AG04449 (cell line): ENCODE results near the gene CCDC57.
A peak's percentile ranks its signal among the peaks of the same experiment; 100 is the strongest.

ENCODE experiments used
- CTCF ChIA-PET: fragments of 350-600 bp; formaldehyde crosslinking; extraction: SDS; loops from one replicate; lab custom pipeline; 2021; ENCODE audit warnings: antibody characterized with exemption; lab: Yijun Ruan, JAX
- POLR2A ChIA-PET: fragments of 400-600, 350-600 bp; formaldehyde crosslinking; extraction: SDS; loops from one replicate; lab custom pipeline; 2020; ENCODE audit warnings: antibody characterized with exemption, inconsistent platforms; lab: Yijun Ruan, JAX
- DNase-seq: peaks from one replicate; pipeline ENCODE4 v3.0.0-alpha.2; 2010; ENCODE audit warnings: low read depth, low spot score
- H3K4me3 ChIP-seq: 2 replicates; pipeline ENCODE4 v1.5.1; 2011; ENCODE audit warnings: low read depth, mild to moderate bottlenecking, control low read depth, low read length
- TF ChIP-seq, protein P1 (sequence below): IDR thresholded peaks from one replicate; pipeline ENCODE4 v1.5.1; 2011; ENCODE audit warnings: mild to moderate bottlenecking, moderate library complexity, low read length, control low read depth, inconsistent platforms; ENCODE audit not compliant: insufficient read depth; ENCODE audit errors: missing control alignments

Gene CCDC57

DNA sequence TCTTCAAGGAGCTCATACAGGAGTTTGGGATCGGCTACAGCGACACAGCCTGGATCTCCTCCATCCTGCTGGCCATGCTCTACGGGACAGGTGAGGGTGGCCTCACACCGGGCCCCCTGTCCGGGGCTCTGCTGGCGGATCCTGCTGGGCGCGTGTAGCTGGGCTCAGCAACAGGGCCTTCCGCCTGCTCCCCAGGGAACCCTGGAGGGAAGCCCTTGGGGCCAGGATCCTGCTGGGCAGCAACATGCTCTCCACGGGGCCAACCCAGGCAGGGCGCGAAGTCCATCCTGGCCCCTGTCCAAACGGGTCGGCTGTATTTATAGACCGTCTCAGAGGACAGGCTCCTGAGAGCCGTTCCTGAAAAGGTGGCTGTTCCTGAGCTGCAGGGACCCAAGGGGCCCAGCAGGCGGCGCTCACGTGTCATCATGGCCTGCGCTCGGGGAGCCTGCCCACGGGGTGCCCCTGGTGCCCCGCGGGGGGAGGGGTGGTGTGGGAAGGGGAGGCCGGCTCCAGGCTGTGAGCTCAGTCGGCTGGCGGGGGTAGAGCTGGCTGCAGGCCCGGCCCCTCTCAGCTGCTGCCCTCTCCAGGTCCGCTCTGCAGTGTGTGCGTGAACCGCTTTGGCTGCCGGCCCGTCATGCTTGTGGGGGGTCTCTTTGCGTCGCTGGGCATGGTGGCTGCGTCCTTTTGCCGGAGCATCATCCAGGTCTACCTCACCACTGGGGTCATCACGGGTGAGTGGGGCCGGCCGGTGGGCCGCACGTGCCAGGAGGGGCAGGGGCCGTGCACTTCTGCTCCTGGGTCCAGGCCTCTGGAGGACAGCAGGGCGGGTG, 23.7 kb upstream of the CCDC57 start:
- DNase-seq = no peak
- H3K4me3 ChIP-seq = no peak overlapping the region
- POLR2A ChIA-PET = no interaction called here
- TF ChIP-seq, protein P1, sequence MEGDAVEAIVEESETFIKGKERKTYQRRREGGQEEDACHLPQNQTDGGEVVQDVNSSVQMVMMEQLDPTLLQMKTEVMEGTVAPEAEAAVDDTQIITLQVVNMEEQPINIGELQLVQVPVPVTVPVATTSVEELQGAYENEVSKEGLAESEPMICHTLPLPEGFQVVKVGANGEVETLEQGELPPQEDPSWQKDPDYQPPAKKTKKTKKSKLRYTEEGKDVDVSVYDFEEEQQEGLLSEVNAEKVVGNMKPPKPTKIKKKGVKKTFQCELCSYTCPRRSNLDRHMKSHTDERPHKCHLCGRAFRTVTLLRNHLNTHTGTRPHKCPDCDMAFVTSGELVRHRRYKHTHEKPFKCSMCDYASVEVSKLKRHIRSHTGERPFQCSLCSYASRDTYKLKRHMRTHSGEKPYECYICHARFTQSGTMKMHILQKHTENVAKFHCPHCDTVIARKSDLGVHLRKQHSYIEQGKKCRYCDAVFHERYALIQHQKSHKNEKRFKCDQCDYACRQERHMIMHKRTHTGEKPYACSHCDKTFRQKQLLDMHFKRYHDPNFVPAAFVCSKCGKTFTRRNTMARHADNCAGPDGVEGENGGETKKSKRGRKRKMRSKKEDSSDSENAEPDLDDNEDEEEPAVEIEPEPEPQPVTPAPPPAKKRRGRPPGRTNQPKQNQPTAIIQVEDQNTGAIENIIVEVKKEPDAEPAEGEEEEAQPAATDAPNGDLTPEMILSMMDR = peak; percentile 76
- CTCF ChIA-PET = interaction anchor here (0.6 to 10.9 kb wide), 15 partner anchors 9 to 206 kb away, joined by 3 to 95 read pairs (median 3); no protein-coding TSS in a partner anchor

DNA sequence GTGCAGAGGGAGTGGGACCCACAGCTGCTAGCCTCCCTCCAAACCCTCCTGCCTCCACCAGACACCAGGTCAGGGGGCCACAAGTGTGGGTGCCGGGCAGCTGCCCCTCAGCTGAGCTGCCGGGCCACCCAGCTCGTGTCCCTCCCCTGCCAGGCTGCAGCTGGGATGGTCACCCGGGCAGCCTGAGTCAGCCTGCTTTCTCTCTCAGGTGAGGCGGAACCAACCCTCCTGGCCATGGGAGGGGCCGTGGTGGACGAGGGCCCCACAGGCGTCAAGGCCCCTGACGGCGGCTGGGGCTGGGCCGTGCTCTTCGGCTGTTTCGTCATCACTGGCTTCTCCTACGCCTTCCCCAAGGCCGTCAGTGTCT, 23.1 kb upstream of the CCDC57 start:
- DNase-seq = no peak
- TF ChIP-seq, protein P1 = no peak
- H3K4me3 ChIP-seq = no peak overlapping the region
- ChIA-PET POLR2A (no interaction called here), CTCF (interaction anchor here (0.6 to 10.9 kb wide), 9 partner anchors 9 to 86 kb away, joined by 3 to 95 read pairs (median 3); no protein-coding TSS in a partner anchor)

DNA sequence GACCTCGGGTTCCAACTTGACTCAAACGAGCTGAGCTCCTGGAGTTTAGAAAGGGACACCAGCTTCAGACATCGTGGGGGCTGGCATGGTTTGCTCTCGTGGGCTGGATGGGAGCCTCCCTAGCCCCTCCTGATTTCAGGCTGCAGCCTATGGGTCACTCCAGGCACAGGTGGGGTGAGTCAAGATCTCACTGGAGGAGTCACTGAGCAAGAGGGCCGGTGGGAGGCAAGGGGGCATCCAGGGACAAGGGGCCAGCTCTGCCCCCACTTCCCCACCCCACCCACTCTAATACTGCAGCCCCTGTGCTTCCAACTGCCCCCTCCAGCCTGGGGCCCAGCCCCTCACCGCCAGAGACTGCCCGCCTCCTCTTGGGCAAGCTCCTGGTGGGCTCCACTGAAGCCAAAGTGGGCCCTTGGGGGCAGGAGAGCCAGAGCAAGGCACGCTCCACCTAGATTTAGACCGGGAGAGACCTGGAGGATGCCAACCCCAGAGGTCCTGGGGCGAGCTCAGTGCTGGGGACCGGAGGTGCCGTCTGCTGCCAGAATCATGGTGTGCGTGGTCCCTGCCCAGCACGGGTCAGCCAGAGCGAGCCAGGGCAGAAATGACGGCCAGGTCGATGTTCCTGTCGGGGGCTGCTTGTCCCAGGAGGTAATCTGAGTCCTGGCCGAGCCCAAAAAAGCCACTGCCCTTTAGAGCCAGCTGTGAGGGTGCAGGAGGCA, 22.6 kb upstream of the CCDC57 start:
- CTCF ChIA-PET = interaction anchor here (0.6 to 10.9 kb wide), 7 partner anchors 9 to 40 kb away, joined by 3 to 95 read pairs (median 3); no protein-coding TSS in a partner anchor

DNA sequence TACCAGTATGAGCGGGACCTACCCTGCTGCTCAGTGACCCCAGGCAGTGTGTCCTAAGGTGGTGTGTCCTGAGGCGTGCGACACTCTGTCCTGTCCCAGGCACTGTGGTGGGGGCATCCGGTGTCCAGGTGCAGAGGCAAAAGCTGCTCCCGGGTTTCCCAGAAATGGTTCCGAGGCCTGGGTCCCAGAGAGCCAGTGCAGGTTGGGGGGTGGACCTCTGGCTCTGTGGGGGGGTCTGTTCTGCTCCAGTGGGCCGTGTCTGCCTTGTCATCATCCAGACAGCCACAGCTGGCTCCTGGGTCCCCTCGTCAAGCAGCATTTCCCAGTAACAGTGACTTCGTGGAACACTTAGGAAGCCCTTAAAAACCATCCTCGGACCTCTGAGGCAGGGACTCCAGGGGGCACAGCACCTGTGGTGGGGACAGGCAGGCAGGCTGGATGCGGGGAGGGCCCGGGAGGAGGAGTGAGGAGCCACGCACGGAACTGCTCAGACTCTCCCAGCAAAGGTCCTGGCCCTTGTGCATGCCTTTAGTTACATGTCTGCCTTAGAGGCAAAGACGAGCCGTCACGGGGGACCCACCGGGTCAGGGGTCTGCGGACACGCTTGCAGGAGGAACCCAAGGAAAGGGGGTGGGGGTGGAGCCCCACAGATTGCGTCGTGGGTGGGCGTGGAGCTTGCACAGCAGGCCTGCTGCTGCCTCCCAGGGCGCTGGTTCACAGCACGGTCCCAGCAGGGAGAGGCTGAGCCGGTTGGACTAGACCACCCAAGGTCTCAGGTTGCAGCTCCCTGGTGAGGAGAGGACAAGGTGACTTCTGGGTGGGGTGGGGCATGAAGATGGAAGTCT, 21.8 kb upstream of the CCDC57 start:
- DNase-seq = no peak
- TF ChIP-seq, protein P1 = no peak
- CTCF ChIA-PET = interaction anchor here (1.4 to 10.9 kb wide), 6 partner anchors 8 to 39 kb away, joined by 3 to 95 read pairs (median 4); no protein-coding TSS in a partner anchor
- POLR2A ChIA-PET = interaction anchor here (1.5 kb wide), 1 partner anchor 8 kb away, joined by 7 read pairs; no protein-coding TSS in a partner anchor
- H3K4me3 ChIP-seq = no peak overlapping the region

More for the DNA sequence above, 22.6 kb upstream of the CCDC57 start:
- TF ChIP-seq, protein P1 = no peak
- no peak overlapping the region for H3K4me3 ChIP-seq
- POLR2A ChIA-PET = no interaction called here
- DNase-seq = no peak

DNA sequence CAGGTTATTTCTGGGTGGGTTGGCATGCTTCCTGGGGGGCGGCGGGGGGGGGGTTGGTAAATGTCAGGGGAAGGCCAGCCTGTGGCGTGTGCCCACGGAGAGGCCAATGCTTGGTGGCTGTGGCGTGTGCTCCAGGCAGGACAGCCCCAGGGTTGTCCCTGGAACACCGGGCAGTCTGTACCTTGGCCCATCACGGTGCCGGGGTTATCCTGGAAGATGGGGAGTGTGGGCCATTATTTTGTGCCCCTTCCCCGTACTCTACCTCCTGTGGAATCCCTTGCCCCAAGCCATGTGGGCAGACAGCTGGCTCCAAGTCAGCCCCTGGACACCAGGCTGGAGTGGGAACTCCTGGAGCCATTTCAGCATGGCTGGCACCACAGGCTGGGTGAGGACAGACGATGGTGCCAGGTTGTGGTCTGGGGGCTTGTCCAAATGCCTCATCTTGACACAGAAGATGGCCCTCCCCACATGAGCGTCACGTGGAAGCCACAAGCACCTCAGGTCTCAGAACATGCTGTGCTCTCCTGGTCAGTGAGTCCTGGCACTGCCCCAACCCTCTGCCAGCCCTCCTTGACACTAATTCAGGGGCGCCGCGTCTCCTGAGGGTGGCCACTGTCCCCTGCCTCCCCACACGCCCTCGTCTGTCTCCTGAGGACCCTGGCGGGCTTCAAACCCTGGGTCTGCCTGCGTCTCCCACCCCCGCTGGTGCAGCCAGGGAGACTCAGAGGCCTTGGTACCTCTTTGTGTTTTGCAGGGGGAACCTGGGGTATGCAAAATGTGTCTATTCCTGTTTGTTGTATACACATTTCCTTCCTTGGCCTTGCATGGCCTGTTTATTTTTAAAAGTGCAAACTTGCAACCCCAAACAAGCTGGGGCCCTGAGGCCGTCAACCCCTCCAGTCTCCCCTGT, 20.5 kb upstream of the CCDC57 start:
- CTCF ChIA-PET = interaction anchor here (1.5 kb wide), 1 partner anchor 9 kb away, joined by 4 read pairs; no protein-coding TSS in a partner anchor
- TF ChIP-seq, protein P1 = no peak
- DNase-seq = no peak
- POLR2A ChIA-PET = interaction anchor here (1.5 to 4.6 kb wide), 2 partner anchors 10 kb away, joined by 7 to 51 read pairs; no protein-coding TSS in a partner anchor
- 0 out of 2 replicates have a peak overlapping the region, but pooled peaks have one; percentile 3 for H3K4me3 ChIP-seq
